ENCODE data around the gene SEC14L1.

SEC14L1 gene

GRCh38 chr17:77214328-77214727, 73.6 kb downstream of the SEC14L1 start:
- DNase-seq (ENCODE audit: low read depth) = no peak

GRCh38 chr17:77214743-77215142, 74.0 kb downstream of the SEC14L1 start:
- DNase-seq (ENCODE audit: low read depth) = no peak

GRCh38 chr17:77215281-77215680, 74.5 kb downstream of the SEC14L1 start:
- no peak for DNase-seq (ENCODE audit: low read depth)

DNA sequence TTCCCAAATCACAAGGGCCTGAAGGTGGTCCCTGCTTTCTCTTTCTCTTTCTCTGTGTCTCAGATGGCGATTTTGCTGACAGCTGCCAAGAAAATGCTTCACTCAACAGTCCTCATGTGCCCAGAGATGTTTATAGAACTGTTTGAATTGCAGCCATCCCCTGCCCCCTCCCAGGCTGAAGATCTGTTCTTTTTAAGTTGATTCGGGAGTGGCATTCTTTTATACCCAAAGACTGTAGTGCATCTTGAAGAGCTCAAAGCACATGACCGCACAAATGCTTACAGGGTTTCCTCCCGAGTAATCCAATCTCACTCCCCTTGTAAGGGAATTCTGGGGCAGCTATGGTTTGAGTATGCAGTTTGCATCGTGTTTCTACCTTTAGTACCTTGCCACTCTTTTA, 75.7 kb downstream of the SEC14L1 start:
- no peak for DNase-seq (ENCODE audit: low read depth)

DNA sequence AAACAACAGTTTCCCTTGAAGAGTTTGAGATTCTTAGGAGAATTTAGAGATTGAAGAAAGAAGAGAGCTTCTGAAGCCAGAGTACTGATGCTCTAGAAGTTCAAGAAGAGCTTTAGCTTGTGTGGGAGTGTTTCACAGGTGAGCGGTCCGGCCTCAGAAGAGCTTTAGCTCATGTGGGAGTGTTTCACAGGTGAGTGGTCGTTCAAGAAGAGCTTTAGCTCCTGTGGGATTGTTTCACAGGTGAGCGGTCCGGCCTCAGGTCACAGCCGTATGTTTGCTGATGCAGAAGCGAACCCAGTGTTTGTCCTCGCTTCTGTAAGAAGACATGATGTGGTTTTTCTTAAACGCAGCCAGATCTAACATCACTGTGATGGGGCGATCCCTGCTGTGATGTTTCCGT, 76.4 kb downstream of the SEC14L1 start:
- no peak for DNase-seq (ENCODE audit: low read depth)

DNA sequence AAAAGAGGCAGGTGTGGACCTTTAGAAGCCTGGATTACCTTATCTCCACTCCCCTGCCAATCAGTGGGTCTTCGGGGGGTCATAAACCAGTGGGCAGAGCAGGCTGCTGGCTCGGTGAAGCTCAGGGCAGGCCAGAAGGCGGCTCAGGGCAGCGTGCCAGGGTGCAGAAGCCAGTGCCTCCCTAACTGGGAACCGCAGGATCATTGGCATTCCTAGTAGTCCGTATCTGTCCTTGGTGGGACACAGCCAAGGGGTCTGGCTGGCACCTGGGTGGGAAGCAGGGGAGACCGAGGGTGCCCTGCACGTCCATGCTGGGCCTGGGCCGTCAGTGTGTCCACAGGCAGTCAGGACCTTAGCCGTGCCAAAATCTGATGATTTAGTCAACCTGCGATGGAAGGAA, 76.8 kb downstream of the SEC14L1 start:
- DNase-seq (ENCODE audit: low read depth) = no peak

DNA sequence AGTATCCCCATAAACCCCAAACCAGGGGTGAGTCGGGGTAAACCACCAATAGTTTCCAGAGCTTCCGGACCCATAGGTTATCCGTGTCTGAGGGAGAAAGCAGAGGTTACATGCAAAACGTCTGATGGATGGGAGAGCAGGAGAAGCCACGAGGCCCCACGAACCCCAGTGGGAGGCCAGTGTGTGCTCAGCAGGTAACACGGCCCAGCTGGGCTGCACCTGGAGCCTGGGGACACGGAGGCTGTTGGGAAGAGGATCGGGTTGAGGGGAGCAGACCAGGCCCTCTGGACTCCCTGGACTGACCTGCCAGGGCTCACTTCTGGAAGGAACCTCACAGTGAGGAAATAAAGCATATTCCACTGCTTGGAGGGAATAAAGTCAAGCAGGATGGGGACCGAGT, 78.1 kb downstream of the SEC14L1 start:
- DNase-seq (ENCODE audit: low read depth) = no peak

GRCh38 chr17:77222356-77222755, 81.6 kb downstream of the SEC14L1 start:
- DNase-seq (ENCODE audit: low read depth) = no peak

- DNase-seq (ENCODE audit: low read depth) = no peak
Measured at GRCh38 chr17:77223642-77224420, 83.1 kb downstream of the SEC14L1 start.

GRCh38 chr17:77225265-77225664, 84.5 kb downstream of the SEC14L1 start:
- no peak for DNase-seq (ENCODE audit: low read depth)

GRCh38 chr17:77227461-77228240, 86.9 kb downstream of the SEC14L1 start:
- DNase-seq (ENCODE audit: low read depth) = no peak

- DNase-seq (ENCODE audit: low read depth) = no peak
Measured at GRCh38 chr17:77228241-77228752, 87.5 kb downstream of the SEC14L1 start.

GRCh38 chr17:77228816-77229215, 88.0 kb downstream of the SEC14L1 start:
- DNase-seq (ENCODE audit: low read depth) = no peak

DNA sequence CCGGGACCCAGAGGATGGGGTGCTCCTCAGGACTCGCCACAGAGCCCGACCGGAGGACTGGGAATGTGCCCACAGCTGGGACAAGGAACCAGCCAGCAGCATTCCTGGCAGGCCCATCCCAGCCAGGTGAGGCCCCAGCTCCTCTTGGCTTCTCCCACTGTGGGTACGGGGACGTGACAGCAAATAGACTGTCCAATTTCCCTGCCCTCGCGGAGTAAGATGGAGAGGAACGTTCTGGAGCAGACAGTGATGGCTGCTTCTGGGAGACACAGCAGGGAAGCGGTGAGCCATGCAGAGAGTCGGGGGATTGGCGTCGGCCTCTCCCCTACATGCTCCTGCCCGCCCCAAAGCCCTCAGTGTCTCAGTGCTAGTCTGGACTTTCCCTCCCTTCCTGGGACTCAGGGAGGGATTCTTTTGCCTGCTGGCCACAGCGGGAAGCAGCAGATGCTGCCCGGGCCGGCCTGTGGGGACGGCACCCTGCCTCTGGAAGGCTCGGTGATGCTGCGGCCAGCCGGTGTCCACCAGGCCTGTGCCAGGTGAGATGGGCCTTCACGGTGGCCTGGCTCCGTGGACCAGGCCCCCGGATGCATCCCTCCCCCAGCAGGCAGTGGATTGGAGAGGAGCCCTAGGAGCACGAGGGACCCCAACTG, 89.1 kb downstream of the SEC14L1 start:
- DNase-seq (ENCODE audit: low read depth) = no peak

DNA sequence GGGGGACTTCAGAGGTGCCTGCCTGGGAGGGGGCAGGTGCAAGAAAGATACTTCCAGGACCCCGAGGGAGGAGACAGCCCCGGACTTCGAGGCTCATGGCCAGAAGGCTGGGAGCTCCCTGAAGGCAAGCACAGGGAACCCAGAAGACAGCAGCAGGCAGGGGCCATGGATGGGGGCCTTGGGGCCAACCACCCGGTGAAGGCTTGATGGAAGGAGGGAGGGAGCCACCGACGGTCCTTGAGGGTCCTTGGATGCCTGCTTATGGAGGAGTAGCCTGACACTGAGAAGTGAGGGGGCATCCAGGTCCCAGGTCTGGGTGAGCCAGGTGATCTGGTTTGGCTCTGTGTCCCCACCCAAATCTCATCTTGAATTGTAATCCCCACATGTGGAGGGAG, 89.7 kb downstream of the SEC14L1 start:
- no peak for DNase-seq (ENCODE audit: low read depth)

GRCh38 chr17:77231076-77231871, 90.5 kb downstream of the SEC14L1 start:
- no peak for DNase-seq (ENCODE audit: low read depth)

- DNase-seq (ENCODE audit: low read depth) = no peak
Measured at GRCh38 chr17:77233127-77233526, 92.4 kb downstream of the SEC14L1 start.

DNA sequence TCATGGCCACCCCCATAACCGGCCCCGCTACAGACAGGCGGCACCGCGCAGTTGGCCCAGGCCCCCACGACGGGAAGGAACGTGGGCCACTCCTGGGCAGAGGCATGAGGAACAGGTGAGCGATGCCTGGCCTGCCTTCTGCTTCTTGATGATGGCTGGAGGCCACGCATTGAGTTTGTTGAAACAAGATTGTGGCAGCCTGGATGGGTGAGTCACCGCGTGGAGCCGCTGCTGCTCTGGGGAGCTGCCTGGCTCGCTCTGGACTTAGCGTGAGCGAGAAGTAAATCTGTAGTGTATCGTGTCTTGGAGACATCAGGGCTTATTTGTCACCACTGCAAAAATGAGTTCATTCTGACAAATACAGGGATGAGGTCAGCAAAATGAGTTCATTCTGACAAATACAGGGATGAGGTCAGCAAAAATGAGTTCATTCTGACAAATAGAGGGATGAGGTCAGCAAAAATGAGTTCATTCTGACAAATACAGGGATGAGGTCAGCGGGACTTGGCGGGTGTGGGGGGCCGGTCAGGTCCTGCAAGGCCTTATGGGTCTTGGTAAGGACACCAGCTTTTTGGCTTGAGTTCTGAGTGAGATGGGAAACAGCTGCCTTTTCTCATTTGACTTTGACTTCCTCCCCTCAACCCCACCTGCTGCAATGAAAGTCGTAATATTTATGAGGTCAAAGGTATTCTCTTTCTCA, 93.0 kb downstream of the SEC14L1 start:
- no peak for DNase-seq (ENCODE audit: low read depth)

DNA sequence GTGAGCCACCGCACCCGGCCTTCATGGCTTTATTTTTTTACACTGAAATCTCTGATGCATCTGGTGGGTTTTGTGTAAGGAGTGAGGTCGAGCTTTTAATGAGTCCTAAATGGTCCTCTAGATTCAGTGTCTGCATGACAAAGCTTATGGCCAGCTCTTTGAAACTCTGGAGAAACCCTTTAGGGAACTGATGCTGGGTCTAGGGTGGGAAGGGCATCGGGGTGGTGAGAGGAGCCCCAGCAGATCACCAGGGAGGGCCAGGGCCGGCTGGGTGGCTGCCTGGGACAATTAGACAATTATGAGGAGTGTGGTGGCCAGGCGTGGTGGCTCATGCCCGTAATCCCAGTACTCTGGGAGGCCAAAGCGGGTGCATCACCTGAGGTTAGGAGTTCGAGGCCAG, 93.9 kb downstream of the SEC14L1 start:
- DNase-seq (ENCODE audit: low read depth) = no peak

GRCh38 chr17:77235370-77235941, 94.7 kb downstream of the SEC14L1 start:
- DNase-seq (ENCODE audit: low read depth) = no peak
